AG04449 (cell line): ENCODE data around the gene PCSK2.

Experiments
- CTCF ChIA-PET: fragments of 350-600 bp; formaldehyde crosslinking; extraction: SDS; loops from one replicate; lab custom pipeline; 2021; ENCODE audit warnings: antibody characterized with exemption; lab: Yijun Ruan, JAX
- POLR2A ChIA-PET: fragments of 400-600, 350-600 bp; formaldehyde crosslinking; extraction: SDS; loops from one replicate; lab custom pipeline; 2020; ENCODE audit warnings: antibody characterized with exemption, inconsistent platforms; lab: Yijun Ruan, JAX
- DNase-seq: peaks from one replicate; pipeline ENCODE4 v3.0.0-alpha.2; 2010; ENCODE audit warnings: low read depth, low spot score
- H3K4me3 ChIP-seq: 2 replicates; pipeline ENCODE4 v1.5.1; 2011; ENCODE audit warnings: low read depth, mild to moderate bottlenecking, control low read depth, low read length
- CTCF ChIP-seq: IDR thresholded peaks from one replicate; pipeline ENCODE4 v1.5.1; 2011; ENCODE audit warnings: mild to moderate bottlenecking, moderate library complexity, low read length, control low read depth, inconsistent platforms; ENCODE audit not compliant: insufficient read depth; ENCODE audit errors: missing control alignments

Gene PCSK2

GRCh38 chr20:17419479-17420041, 192.7 kb downstream of the PCSK2 start:
- POLR2A ChIA-PET = no interaction called here
- TF ChIP-seq CTCF = no peak
- no peak overlapping the region for H3K4me3 ChIP-seq
- DNase-seq = no peak
- CTCF ChIA-PET = interaction anchor here (0.9 to 3.1 kb wide), 3 partner anchors 12 to 618 kb away, joined by 4 to 31 read pairs (median 11); no protein-coding TSS in a partner anchor

DNA sequence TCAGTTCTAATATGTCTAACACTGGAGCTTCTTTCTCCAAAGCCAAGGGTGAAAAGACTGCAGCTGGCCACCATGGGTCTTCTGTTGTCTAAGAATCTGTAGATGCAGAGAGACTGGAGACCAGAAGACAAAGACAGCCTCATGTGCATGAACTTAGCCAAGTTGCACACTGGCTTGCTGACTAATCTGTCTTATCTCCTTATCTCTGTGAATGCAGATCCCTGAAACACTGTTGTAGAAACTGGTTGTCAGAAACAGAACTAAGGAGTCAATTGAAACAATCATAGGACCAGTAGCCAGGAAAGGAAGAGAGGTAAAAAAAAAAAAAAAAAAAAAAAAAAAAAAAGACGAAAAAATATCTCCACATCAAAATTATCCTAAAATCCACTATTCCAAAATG, 194.7 kb downstream of the PCSK2 start:
- ChIA-PET CTCF (interaction anchor here (1.0 to 3.1 kb wide), 5 partner anchors 10 to 620 kb away, joined by 3 to 31 read pairs (median 8); no protein-coding TSS in a partner anchor), POLR2A (no interaction called here)
- H3K4me3 ChIP-seq = no peak overlapping the region
- DNase-seq = no peak
- TF ChIP-seq CTCF = no peak

GRCh38 chr20:17423782-17424181, 196.9 kb downstream of the PCSK2 start:
- no peak for DNase-seq
- TF ChIP-seq CTCF = no peak
- CTCF ChIA-PET = interaction anchor here (1.1 to 2.4 kb wide), 3 partner anchors 8 to 622 kb away, joined by 3 to 11 read pairs (median 8); no protein-coding TSS in a partner anchor
- POLR2A ChIA-PET = no interaction called here
- no peak overlapping the region for H3K4me3 ChIP-seq

DNA sequence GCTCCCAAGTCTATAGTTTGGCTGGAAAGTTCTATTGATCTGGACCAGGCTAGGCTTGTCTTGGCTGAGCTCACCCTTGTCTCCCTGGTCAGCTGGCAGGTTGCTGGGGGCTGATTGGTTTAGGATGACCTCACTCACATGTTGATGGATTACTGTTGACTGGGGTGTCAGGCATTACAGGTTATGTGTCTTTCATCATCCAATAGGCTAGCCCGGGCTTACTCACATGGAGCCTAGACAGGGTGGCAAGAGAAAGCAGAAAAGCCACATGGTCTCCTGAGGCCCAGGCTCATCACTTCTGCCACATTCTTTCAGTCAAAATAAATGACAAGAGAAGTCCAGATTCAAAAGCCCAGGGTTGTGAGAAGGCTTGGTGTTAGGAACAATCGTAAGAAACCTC, 200.8 kb downstream of the PCSK2 start:
- no peak for TF ChIP-seq CTCF
- DNase-seq = no peak
- POLR2A ChIA-PET = no interaction called here
- no peak overlapping the region for H3K4me3 ChIP-seq
- CTCF ChIA-PET = interaction anchor here (15.5 kb wide), 1 partner anchor 624 kb away, joined by 563 read pairs; no protein-coding TSS in a partner anchor

DNA sequence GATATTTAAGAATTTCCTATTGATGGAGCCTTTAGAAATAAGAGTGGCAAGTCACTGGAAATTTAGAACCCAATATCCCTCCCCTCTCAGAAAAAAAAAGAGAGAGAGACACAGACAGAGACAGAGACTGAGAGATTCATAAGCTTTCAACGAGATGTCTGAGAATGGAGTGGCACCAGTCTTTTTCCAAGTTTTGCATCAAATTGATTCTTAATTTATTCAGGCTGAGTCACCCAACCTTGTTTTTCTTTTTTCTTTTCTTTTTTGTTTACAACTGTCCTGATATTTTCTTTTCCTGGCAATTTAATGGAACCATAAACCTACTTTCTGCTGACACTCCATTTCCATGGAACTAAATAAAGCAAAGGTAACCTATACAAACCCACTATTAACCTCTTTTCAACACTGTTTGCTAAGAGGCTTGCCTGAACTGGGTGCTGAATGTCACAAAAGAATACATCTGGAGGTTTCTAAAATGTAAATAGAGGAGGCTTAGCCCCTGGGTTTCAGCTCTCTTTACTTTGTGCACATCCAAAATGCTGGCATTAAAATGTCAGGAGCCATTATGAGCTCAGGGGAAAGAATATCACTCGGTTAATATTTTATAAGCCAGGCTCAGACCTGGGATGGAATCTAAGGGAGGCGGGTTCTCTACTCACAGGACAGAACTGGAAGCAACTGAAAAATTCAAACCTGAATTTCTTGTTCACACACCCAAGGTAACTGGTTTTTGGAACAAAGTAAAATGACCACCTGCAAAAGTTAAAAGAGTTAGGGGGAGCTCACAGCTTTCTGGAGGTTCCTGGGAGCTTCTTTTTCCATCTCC, 203.5 kb downstream of the PCSK2 start:
- no peak for TF ChIP-seq CTCF
- no peak for DNase-seq
- ChIA-PET CTCF (interaction anchor here (0.7 to 15.5 kb wide), 17 partner anchors 8 to 647 kb away, joined by 3 to 563 read pairs (median 5); no protein-coding TSS in a partner anchor), POLR2A (interaction anchor here (1.1 kb wide), 1 partner anchor 626 kb away, joined by 3 read pairs; no protein-coding TSS in a partner anchor)
- no peak overlapping the region for H3K4me3 ChIP-seq
